Activated CD4-positive, alpha-beta memory T cell treated with anti-CD3 and anti-CD28 coated beads for 36 hours (primary cell): Measurements from ENCODE around the gene MFN1. TPM values are rescaled to one million over a fixed set of nuclear protein-coding genes. Genes with fewer than 3 reads are reported as not detected.

Source experiments
- CTCF ChIA-PET: fragments of 350-600 bp; sonication (Branson Sonifier 250); formaldehyde crosslinking; loops from one replicate; lab custom pipeline; 2021; ENCODE audit warnings: antibody characterized with exemption, inconsistent platforms; lab: Charles Lee
- POLR2A ChIA-PET: fragments of 350-600 bp; sonication (Branson Sonifier 250); formaldehyde crosslinking; loops from one replicate; lab custom pipeline; 2021; ENCODE audit warnings: antibody characterized with exemption; lab: Charles Lee
- DNase-seq: peaks from one replicate; pipeline ENCODE4 v3.0.0-alpha.2; 2020
- H3K27ac Mint-ChIP-seq: one replicate; pipeline ENCODE4 v1.8.0; 2021; ENCODE audit warnings: mixed read lengths
- H3K27me3 Mint-ChIP-seq: one replicate; pipeline ENCODE4 v1.8.0; 2021; ENCODE audit warnings: mixed read lengths
- H3K36me3 Mint-ChIP-seq: one replicate; pipeline ENCODE4 v1.8.0; 2021; ENCODE audit warnings: mixed read lengths
- H3K4me1 Mint-ChIP-seq: one replicate; pipeline ENCODE4 v1.8.0; 2021; ENCODE audit warnings: low read depth, mixed read lengths
- H3K4me3 Mint-ChIP-seq: one replicate; pipeline ENCODE4 v1.8.0; 2021; ENCODE audit warnings: mild to moderate bottlenecking, mixed read lengths
- H3K9me3 Mint-ChIP-seq: one replicate; pipeline ENCODE4 v1.8.0; 2021; ENCODE audit warnings: mixed read lengths
- intact Hi-C: fragments of 100-400 bp; cut with micrococcal nuclease; formaldehyde crosslinking; loops from one replicate; pipeline ENCODE4 v1.15.1; 2023
- total RNA-seq, 2 experiments: library from RNA; stranded (reverse); gene quantifications; one replicate each; pipeline ENCODE4 v1.2.3, GENCODE V29; 2021

The MFN1 gene
- total RNA-seq, 2 experiments from 2014 or later = 31.1 to 31.3 TPM

DNA sequence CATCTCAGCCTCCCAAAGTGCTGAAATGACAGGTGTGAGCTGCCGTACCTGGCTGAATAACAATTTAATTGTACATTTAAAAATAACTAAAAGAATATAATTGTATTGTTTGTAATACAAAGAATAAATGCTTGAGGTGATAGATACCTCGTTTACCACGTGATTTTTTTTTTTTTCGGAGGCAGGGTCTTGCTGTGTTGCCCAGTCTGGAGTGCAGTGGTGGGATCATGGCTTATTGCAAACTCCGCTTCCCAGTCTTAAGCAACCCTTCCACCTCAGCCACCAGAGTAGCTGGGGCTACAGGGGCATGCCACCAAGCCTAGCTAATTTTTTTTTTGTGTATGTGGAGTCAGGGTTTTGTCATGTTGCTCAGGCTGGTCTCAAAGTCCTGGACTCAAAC, 15.8 kb downstream of the MFN1 start:
- no peaks in the 10 kb centered on the region for H3K4me1 Mint-ChIP-seq
- no peaks in the 10 kb centered on the region for H3K9me3 Mint-ChIP-seq
- no peak for DNase-seq
- intact Hi-C loops = no loop called here
- peaks cover 39% of the 10 kb centered on the region for H3K36me3 Mint-ChIP-seq
- H3K4me3 Mint-ChIP-seq = no peak overlapping the region
- POLR2A ChIA-PET = interaction anchor here (0.6 kb wide), 1 partner anchor 13 kb away, joined by 4 read pairs; no protein-coding TSS in a partner anchor
- H3K27ac Mint-ChIP-seq = no peak overlapping the region
- H3K27me3 Mint-ChIP-seq = no peaks in the 10 kb centered on the region
- CTCF ChIA-PET = no interaction called here

- CTCF ChIA-PET = no interaction called here
- POLR2A ChIA-PET = no interaction called here
- H3K27ac Mint-ChIP-seq = no peak overlapping the region
- H3K36me3 Mint-ChIP-seq = peaks cover 26% of the 10 kb centered on the region
- H3K9me3 Mint-ChIP-seq = no peaks in the 10 kb centered on the region
- H3K27me3 Mint-ChIP-seq = no peaks in the 10 kb centered on the region
- no peak for DNase-seq
- H3K4me1 Mint-ChIP-seq = no peaks in the 10 kb centered on the region
- intact Hi-C loops = no loop called here
- no peak overlapping the region for H3K4me3 Mint-ChIP-seq
Measured at GRCh38 chr3:179369621-179370020, 22.1 kb downstream of the MFN1 start.

DNA sequence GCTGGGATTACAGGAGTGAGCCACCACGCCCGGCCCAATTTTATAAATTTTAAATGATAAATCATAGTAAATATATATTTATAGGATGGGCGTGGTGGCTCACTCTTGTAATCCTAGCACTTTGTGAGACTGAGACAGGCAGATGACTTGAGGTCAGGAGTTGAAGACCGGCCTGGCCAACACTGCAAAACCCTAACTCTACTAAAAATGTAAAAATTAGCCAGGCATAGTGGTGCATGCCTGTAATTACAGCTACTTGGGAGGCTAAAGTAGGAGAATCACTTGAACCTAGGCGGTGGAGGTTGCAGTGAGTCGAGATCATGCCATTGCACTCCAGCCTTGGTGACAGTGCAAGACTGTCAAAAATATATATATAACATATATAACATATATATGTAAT, 26.4 kb downstream of the MFN1 start:
- H3K27me3 Mint-ChIP-seq = no peaks in the 10 kb centered on the region
- no peak overlapping the region for H3K27ac Mint-ChIP-seq
- peaks cover 24% of the 10 kb centered on the region for H3K36me3 Mint-ChIP-seq
- DNase-seq = no peak
- ChIA-PET POLR2A (no interaction called here), CTCF (interaction anchor here (1.0 to 1.2 kb wide), 3 partner anchors 9 to 17 kb away, joined by 3 to 4 read pairs (median 3); no protein-coding TSS in a partner anchor)
- H3K9me3 Mint-ChIP-seq = no peaks in the 10 kb centered on the region
- intact Hi-C loops = no loop called here
- H3K4me1 Mint-ChIP-seq = no peaks in the 10 kb centered on the region
- H3K4me3 Mint-ChIP-seq = no peak overlapping the region

GRCh38 chr3:179375091-179375999, 27.8 kb downstream of the MFN1 start:
- no peaks in the 10 kb centered on the region for H3K4me1 Mint-ChIP-seq
- no peaks in the 10 kb centered on the region for H3K9me3 Mint-ChIP-seq
- no peak overlapping the region for H3K4me3 Mint-ChIP-seq
- H3K36me3 Mint-ChIP-seq = peaks cover 29% of the 10 kb centered on the region
- no peak overlapping the region for H3K27ac Mint-ChIP-seq
- no peaks in the 10 kb centered on the region for H3K27me3 Mint-ChIP-seq
- intact Hi-C loops = no loop called here
- ChIA-PET CTCF (interaction anchor here (1.2 kb wide), 1 partner anchor 11 kb away, joined by 4 read pairs; no protein-coding TSS in a partner anchor), POLR2A (no interaction called here)
- DNase-seq = no peak

DNA sequence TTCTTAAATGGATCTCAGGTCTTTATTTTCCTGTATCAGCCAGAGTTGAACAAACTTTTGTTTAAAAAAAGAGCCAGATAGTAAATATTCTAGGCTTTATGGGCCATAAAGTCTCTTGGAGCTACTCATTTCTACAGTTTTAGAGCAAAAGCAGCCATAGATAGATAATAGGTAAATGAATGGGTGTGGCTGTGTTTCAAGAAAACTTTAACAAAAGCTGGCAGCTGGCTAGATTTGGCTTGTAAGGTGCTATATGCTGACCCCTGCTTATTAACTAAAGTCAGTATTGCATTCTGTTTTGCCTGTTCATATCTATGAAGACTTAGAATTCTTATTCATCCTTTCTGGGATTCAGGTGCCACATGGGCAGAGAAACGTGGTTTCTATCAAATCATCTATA, 29.0 kb downstream of the MFN1 start:
- H3K4me3 Mint-ChIP-seq = no peak overlapping the region
- peaks cover 27% of the 10 kb centered on the region for H3K36me3 Mint-ChIP-seq
- ChIA-PET CTCF (no interaction called here), POLR2A (no interaction called here)
- no peaks in the 10 kb centered on the region for H3K4me1 Mint-ChIP-seq
- intact Hi-C loops = no loop called here
- H3K27ac Mint-ChIP-seq = no peak overlapping the region
- H3K9me3 Mint-ChIP-seq = no peaks in the 10 kb centered on the region
- no peaks in the 10 kb centered on the region for H3K27me3 Mint-ChIP-seq
- no peak for DNase-seq

GRCh38 chr3:179391906-179392305, 44.4 kb downstream of the MFN1 start:
- no peak overlapping the region for H3K27ac Mint-ChIP-seq
- intact Hi-C loops = no loop called here
- no peak for DNase-seq
- no peaks in the 10 kb centered on the region for H3K27me3 Mint-ChIP-seq
- H3K36me3 Mint-ChIP-seq = peaks cover 35% of the 10 kb centered on the region
- no peak overlapping the region for H3K4me3 Mint-ChIP-seq
- no peaks in the 10 kb centered on the region for H3K9me3 Mint-ChIP-seq
- ChIA-PET CTCF (interaction anchor here (0.9 kb wide), 1 partner anchor 18 kb away, joined by 3 read pairs; no protein-coding TSS in a partner anchor), POLR2A (no interaction called here)
- H3K4me1 Mint-ChIP-seq = no peaks in the 10 kb centered on the region

- no peaks in the 10 kb centered on the region for H3K9me3 Mint-ChIP-seq
- H3K27me3 Mint-ChIP-seq = no peaks in the 10 kb centered on the region
- peaks cover 21% of the 10 kb centered on the region for H3K36me3 Mint-ChIP-seq
- POLR2A ChIA-PET = no interaction called here
- intact Hi-C loops = no loop called here
- DNase-seq = no peak
- H3K27ac Mint-ChIP-seq = no peak overlapping the region
- CTCF ChIA-PET = no interaction called here
- H3K4me3 Mint-ChIP-seq = no peak overlapping the region
- H3K4me1 Mint-ChIP-seq = no peaks in the 10 kb centered on the region
Measured at GRCh38 chr3:179398574-179399231, 51.2 kb downstream of the MFN1 start.

- DNase-seq = no peak
- intact Hi-C loops = no loop called here
Measured at GRCh38 chr3:179401561-179401960, 54.1 kb downstream of the MFN1 start.

GRCh38 chr3:179402963-179403362, 55.5 kb downstream of the MFN1 start:
- Mint-ChIP-seq H3K27me3 (no peaks in the 10 kb centered on the region), H3K9me3 (no peaks in the 10 kb centered on the region), H3K4me1 (no peaks in the 10 kb centered on the region), H3K4me3 (no peak overlapping the region), H3K36me3 (peaks cover 15% of the 10 kb centered on the region), H3K27ac (no peak overlapping the region)
- intact Hi-C loops = no loop called here
- DNase-seq = no peak
- ChIA-PET CTCF (interaction anchor here (0.9 kb wide), 1 partner anchor 13 kb away, joined by 3 read pairs; no protein-coding TSS in a partner anchor), POLR2A (no interaction called here)

More at GRCh38 chr3:179401561-179401960, 54.1 kb downstream of the MFN1 start:
- Mint-ChIP-seq H3K27me3 (no peaks in the 10 kb centered on the region), H3K36me3 (peaks cover 20% of the 10 kb centered on the region), H3K4me3 (no peak overlapping the region), H3K4me1 (no peaks in the 10 kb centered on the region), H3K27ac (no peak overlapping the region), H3K9me3 (no peaks in the 10 kb centered on the region)
- ChIA-PET POLR2A (no interaction called here), CTCF (no interaction called here)

GRCh38 chr3:179404307-179404706, 56.8 kb downstream of the MFN1 start:
- POLR2A ChIA-PET = no interaction called here
- peaks cover 15% of the 10 kb centered on the region for H3K36me3 Mint-ChIP-seq
- no peak for DNase-seq
- CTCF ChIA-PET = no interaction called here
- no peak overlapping the region for H3K4me3 Mint-ChIP-seq
- H3K4me1 Mint-ChIP-seq = no peaks in the 10 kb centered on the region
- no peaks in the 10 kb centered on the region for H3K27me3 Mint-ChIP-seq
- no peak overlapping the region for H3K27ac Mint-ChIP-seq
- H3K9me3 Mint-ChIP-seq = no peaks in the 10 kb centered on the region
- intact Hi-C loops = no loop called here

DNA sequence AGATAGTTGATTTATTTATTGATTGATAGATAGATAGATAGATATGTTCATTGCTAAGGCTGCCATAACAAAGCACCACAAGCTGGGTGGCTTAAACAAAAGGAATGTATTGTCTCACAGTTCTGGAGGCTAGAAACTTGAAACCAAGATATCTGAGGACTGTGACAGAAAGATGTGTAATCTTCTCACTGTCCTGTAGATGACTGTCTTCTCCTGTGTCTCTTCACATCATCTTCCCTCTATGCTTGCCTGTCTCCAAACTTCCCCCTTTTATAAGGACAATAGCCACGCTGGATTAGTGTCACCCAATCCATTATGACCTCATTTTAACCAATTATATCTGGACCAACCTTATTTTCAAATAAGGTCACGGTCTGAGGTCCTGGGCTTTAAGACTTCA, 62.8 kb downstream of the MFN1 start:
- intact Hi-C loops = no loop called here
- ChIA-PET CTCF (no interaction called here), POLR2A (no interaction called here)
- Mint-ChIP-seq H3K27me3 (no peaks in the 10 kb centered on the region), H3K36me3 (no peaks in the 10 kb centered on the region), H3K27ac (no peak overlapping the region), H3K4me3 (no peak overlapping the region), H3K4me1 (no peaks in the 10 kb centered on the region), H3K9me3 (no peaks in the 10 kb centered on the region)
- DNase-seq = no peak

DNA sequence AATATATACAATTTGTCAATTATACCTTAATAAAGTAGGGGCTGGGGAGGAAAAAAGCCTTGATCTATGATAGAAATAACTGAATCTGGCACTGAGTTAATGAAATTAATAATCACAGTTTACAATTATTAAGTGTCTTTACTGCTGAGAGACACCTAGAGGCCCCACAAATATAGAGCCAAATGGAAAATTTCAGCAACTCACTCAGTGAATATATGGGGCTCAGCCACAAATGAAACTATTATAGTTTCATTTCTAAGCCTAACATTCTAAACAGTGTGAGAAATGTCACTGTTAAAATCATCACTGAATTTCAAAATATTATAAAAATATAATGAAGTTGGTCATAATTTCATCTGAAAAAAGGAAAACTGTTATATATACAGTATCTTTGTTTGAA, 63.5 kb downstream of the MFN1 start:
- Mint-ChIP-seq H3K4me1 (no peaks in the 10 kb centered on the region), H3K27me3 (no peaks in the 10 kb centered on the region), H3K4me3 (no peak overlapping the region), H3K36me3 (no peaks in the 10 kb centered on the region), H3K9me3 (no peaks in the 10 kb centered on the region), H3K27ac (no peak overlapping the region)
- intact Hi-C loops = no loop called here
- ChIA-PET CTCF (no interaction called here), POLR2A (no interaction called here)
- no peak for DNase-seq
